Astrocyte (in vitro differentiated cells and primary cell): Measurements from ENCODE around the gene ADGRD1. TPM values are rescaled to one million over a fixed set of nuclear protein-coding genes. Genes with fewer than 3 reads are reported as not detected.

Experiments
- DNase-seq: peaks from one replicate; pipeline ENCODE4 v3.0.0-alpha.2; 2010; ENCODE audit warnings: low read depth
- FAIRE-seq: peaks from 2 replicates; lab custom pipeline; 2011; peaks lifted over from hg19 to GRCh38; lab: Jason Lieb, UNC
- H2AFZ ChIP-seq: 2 replicates; pipeline ENCODE4 v1.6.0; 2012; ENCODE audit warnings: low read depth, low read length, inconsistent platforms
- H3K27ac ChIP-seq: 2 replicates; pipeline ENCODE4 v1.5.1; 2011; ENCODE audit warnings: low read depth, low read length, inconsistent platforms
- H3K27me3 ChIP-seq: 2 replicates; pipeline ENCODE4 v1.6.0; 2011; ENCODE audit warnings: low read length, inconsistent platforms; ENCODE audit not compliant: insufficient read depth
- H3K36me3 ChIP-seq: 2 replicates; pipeline ENCODE4 v1.5.1; 2011; ENCODE audit warnings: low read length, inconsistent platforms; ENCODE audit not compliant: insufficient read depth
- H3K4me1 ChIP-seq: 2 replicates; pipeline ENCODE4 v1.5.1; 2011; ENCODE audit warnings: low read length, inconsistent platforms; ENCODE audit not compliant: insufficient read depth
- H3K4me2 ChIP-seq: 2 replicates; pipeline ENCODE4 v1.6.0; 2012; ENCODE audit warnings: low read length, inconsistent platforms
- H3K4me3 ChIP-seq: 2 replicates; pipeline ENCODE4 v1.5.1; 2011; ENCODE audit warnings: low read depth, mild to moderate bottlenecking, low read length, inconsistent platforms; ENCODE audit not compliant: insufficient read depth
- H3K79me2 ChIP-seq: 2 replicates; pipeline ENCODE4 v1.6.0; 2012; ENCODE audit warnings: mild to moderate bottlenecking, low read length, inconsistent platforms; ENCODE audit not compliant: insufficient read depth
- H3K9ac ChIP-seq: 2 replicates; pipeline ENCODE4 v1.6.0; 2012; ENCODE audit warnings: mild to moderate bottlenecking, low read length, inconsistent platforms
- H3K9me3 ChIP-seq: 2 replicates; pipeline ENCODE4 v1.5.1; 2012; ENCODE audit warnings: low read depth, mild to moderate bottlenecking, low read length, inconsistent platforms; ENCODE audit not compliant: insufficient read depth
- H4K20me1 ChIP-seq: 2 replicates; pipeline ENCODE4 v1.6.0; 2012; ENCODE audit warnings: low read length, inconsistent platforms; ENCODE audit not compliant: insufficient read depth
- H3K27ac Mint-ChIP-seq: one replicate; pipeline ENCODE4 v1.8.0; 2021; ENCODE audit warnings: mild to moderate bottlenecking, mixed read lengths; ENCODE audit not compliant: unreplicated experiment
- H3K27me3 Mint-ChIP-seq: one replicate; pipeline ENCODE4 v1.8.0; 2021; ENCODE audit warnings: low read depth, mixed read lengths; ENCODE audit not compliant: unreplicated experiment
- H3K36me3 Mint-ChIP-seq: one replicate; pipeline ENCODE4 v1.8.0; 2021; ENCODE audit warnings: low read depth, mixed read lengths; ENCODE audit not compliant: unreplicated experiment
- H3K4me1 Mint-ChIP-seq: one replicate; pipeline ENCODE4 v1.8.0; 2021; ENCODE audit warnings: low read depth, mixed read lengths; ENCODE audit not compliant: unreplicated experiment
- H3K4me3 Mint-ChIP-seq: one replicate; pipeline ENCODE4 v1.8.0; 2021; ENCODE audit warnings: mild to moderate bottlenecking, moderate library complexity, mixed read lengths; ENCODE audit not compliant: unreplicated experiment
- H3K9me3 Mint-ChIP-seq: one replicate; pipeline ENCODE4 v1.8.0; 2021; ENCODE audit warnings: mild to moderate bottlenecking, mixed read lengths; ENCODE audit not compliant: unreplicated experiment
- EZH2 ChIP-seq: IDR thresholded peaks from 2 replicates; pipeline ENCODE4 v1.6.1; 2012; ENCODE audit warnings: mild to moderate bottlenecking, low read length, inconsistent platforms; ENCODE audit not compliant: insufficient read depth
- total RNA-seq: library from RNA; stranded (reverse); gene quantifications from 2 replicates; pipeline ENCODE4 v1.2.1, GENCODE V29; 2021
- TF ChIP-seq, protein P1 (sequence below): IDR thresholded peaks from 2 replicates; pipeline ENCODE4 v1.5.1; 2011; ENCODE audit warnings: low read depth, mild to moderate bottlenecking, inconsistent platforms, low read length, moderate library complexity; ENCODE audit not compliant: insufficient read depth

The ADGRD1 gene
- total RNA-seq, 1 donor from 2014 or later, result 3.0 TPM

DNA sequence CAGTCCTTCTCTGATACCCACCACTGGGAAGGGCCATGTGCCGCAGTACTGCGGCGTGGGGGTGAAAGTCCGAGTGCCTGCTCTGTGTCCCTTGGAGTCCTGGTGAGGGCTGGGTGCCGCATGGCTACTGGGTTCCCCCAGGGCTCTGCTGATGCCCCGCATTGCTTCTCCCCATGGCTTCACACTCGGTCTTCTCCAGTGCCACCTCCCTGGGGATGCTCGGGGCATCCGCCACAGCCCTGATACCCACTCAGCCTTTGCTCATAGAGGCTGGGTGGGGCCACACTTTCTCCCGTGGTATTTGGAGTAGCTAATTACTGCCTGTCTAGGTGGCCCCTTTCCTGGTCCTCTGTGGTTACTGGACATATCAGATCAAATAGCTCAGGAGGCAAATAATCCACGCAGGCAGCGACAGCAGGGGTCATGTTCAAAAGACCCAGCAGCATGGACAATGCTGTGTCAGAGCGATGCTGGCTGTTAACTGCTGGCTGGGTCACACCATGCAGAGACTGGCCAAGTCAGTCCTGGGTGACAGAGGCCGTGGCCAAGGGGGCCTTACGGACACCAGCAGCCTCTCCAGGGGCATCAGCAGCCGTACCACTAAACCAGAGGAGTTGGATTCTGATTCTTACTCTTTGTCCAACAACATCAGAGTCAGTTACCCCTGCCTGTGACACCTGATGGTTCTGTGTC, 106.5 kb downstream of the ADGRD1 start:
- Histone ChIP-seq H3K4me1 (no peaks in the 10 kb centered on the region), H2AFZ (no peak overlapping the region), H3K27me3 (no peaks in the 10 kb centered on the region), H3K4me3 (no peak overlapping the region), H3K36me3 (no peaks in the 10 kb centered on the region), H3K27ac (no peak overlapping the region), H3K4me2 (no peak overlapping the region), H4K20me1 (no peaks in the 10 kb centered on the region), H3K9me3 (no peaks in the 10 kb centered on the region), H3K9ac (no peak overlapping the region), H3K79me2 (no peaks in the 10 kb centered on the region)
- H3K27me3 Mint-ChIP-seq, result peaks cover 40% of the 10 kb centered on the region
- FAIRE-seq (no peak), DNase-seq (no peak)
- no peaks in the 10 kb centered on the region for H3K36me3 Mint-ChIP-seq
- peaks cover 5% of the 10 kb centered on the region for H3K9me3 Mint-ChIP-seq
- no peaks in the 10 kb centered on the region for H3K4me1 Mint-ChIP-seq
- no peak overlapping the region for H3K27ac Mint-ChIP-seq
- TF ChIP-seq, protein P1, sequence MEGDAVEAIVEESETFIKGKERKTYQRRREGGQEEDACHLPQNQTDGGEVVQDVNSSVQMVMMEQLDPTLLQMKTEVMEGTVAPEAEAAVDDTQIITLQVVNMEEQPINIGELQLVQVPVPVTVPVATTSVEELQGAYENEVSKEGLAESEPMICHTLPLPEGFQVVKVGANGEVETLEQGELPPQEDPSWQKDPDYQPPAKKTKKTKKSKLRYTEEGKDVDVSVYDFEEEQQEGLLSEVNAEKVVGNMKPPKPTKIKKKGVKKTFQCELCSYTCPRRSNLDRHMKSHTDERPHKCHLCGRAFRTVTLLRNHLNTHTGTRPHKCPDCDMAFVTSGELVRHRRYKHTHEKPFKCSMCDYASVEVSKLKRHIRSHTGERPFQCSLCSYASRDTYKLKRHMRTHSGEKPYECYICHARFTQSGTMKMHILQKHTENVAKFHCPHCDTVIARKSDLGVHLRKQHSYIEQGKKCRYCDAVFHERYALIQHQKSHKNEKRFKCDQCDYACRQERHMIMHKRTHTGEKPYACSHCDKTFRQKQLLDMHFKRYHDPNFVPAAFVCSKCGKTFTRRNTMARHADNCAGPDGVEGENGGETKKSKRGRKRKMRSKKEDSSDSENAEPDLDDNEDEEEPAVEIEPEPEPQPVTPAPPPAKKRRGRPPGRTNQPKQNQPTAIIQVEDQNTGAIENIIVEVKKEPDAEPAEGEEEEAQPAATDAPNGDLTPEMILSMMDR, result no peak
- TF ChIP-seq EZH2, result no peak
- no peak overlapping the region for H3K4me3 Mint-ChIP-seq

DNA sequence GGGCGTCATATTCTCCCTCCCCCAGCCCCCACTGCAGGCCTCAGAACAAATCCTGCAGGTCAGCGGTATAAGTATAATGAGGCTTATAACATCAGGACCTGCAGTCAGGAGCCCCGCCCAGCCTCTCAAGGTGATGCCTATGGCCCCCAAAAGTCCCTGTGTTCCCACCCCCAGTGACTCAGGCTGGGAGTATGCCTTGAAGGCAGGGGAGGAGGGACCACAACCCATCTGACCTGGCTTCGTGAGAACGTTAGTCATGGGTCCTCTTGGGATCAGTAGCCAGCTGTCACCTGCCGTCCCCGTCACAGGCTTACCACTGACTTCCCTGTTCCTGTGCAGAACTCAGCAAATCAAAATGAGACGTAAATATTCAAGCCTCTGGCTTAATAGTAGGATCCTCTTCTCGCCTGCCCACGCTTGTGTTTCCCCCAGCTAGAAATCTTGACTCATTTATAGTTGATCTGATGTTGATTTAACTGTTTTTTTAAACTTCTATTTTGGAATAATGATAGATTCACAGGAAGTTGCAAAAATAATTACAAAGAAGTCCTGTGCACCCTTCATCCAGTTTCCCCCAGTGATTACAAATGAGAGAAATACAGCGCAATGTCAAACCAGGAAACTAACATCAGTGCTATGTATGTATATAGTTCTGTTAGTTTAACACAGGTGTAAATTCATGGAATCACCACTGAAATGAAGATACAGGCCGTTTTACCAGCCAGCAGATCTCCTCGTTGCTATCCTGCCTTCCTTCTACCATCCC, 107.5 kb downstream of the ADGRD1 start:
- Mint-ChIP-seq H3K4me1 (no peaks in the 10 kb centered on the region), H3K27ac (no peak overlapping the region), H3K4me3 (no peak overlapping the region), H3K27me3 (peaks cover 34% of the 10 kb centered on the region), H3K9me3 (peaks cover 5% of the 10 kb centered on the region), H3K36me3 (no peaks in the 10 kb centered on the region)
- H3K4me3 ChIP-seq, result no peak overlapping the region
- no peaks in the 10 kb centered on the region for H3K79me2 ChIP-seq
- no peak overlapping the region for H3K9ac ChIP-seq
- no peak for TF ChIP-seq EZH2
- TF ChIP-seq, protein P1, result no peak
- no peak overlapping the region for H3K27ac ChIP-seq
- H3K9me3 ChIP-seq, result no peaks in the 10 kb centered on the region
- no peaks in the 10 kb centered on the region for H3K4me1 ChIP-seq
- H3K4me2 ChIP-seq, result no peak overlapping the region
- no peaks in the 10 kb centered on the region for H4K20me1 ChIP-seq
- FAIRE-seq, result no peak
- DNase-seq, result no peak
- no peaks in the 10 kb centered on the region for H3K27me3 ChIP-seq
- no peak overlapping the region for H2AFZ ChIP-seq
- no peaks in the 10 kb centered on the region for H3K36me3 ChIP-seq
